HUES64 (cell line): ENCODE data around the gene HTRA2.
A peak's percentile ranks its signal among the peaks of the same experiment; 100 is the strongest.

ENCODE experiments used
- H3K27ac ChIP-seq: 2 replicates; pipeline ENCODE4 v1.7.0; 2013; ENCODE audit warnings: low read depth, low read length, inconsistent platforms
- H3K27me3 ChIP-seq: 2 replicates; pipeline ENCODE4 v1.6.1; 2013; ENCODE audit warnings: mild to moderate bottlenecking, low read length; ENCODE audit not compliant: insufficient read depth
- H3K36me3 ChIP-seq: 2 replicates; pipeline ENCODE4 v1.6.1; 2013; ENCODE audit warnings: mild to moderate bottlenecking, low read length; ENCODE audit not compliant: insufficient read depth
- H3K4me1 ChIP-seq: 2 replicates; pipeline ENCODE4 v1.6.1; 2013; ENCODE audit warnings: mild to moderate bottlenecking, low read length, moderate library complexity; ENCODE audit not compliant: insufficient read depth
- H3K4me3 ChIP-seq: 2 replicates; pipeline ENCODE4 v1.5.1; 2013; ENCODE audit warnings: mild to moderate bottlenecking, low read length, moderate library complexity
- H3K9ac ChIP-seq: 2 replicates; pipeline ENCODE4 v1.6.1; 2013; ENCODE audit warnings: mild to moderate bottlenecking, low read depth, low read length
- H3K9me3 ChIP-seq: 2 replicates; pipeline ENCODE4 v1.6.1; 2013; ENCODE audit warnings: low read depth, low read length; ENCODE audit not compliant: insufficient read depth
- WGBS: fragments of 150-250, 120-280 bp; methylation state at CpG from one replicate; pipeline ENCODE4 v1.1.7; 2013; ENCODE audit warnings: missing lambda C conversion rate; 5-methylcytosine and 5-hydroxymethylcytosine counted together

Gene HTRA2

GRCh38 chr2:74502147-74502719, 27.5 kb upstream of the HTRA2 start:
- Histone ChIP-seq H3K9me3 (no peaks in the 10 kb centered on the region), H3K4me3 (peak overlapping the region; percentile 62), H3K27me3 (peaks cover 86% of the 10 kb centered on the region), H3K4me1 (peaks cover 26% of the 10 kb centered on the region), H3K9ac (0 out of 2 replicates have a peak overlapping the region, but pooled peaks have one; percentile 40), H3K36me3 (peaks cover 14% of the 10 kb centered on the region), H3K27ac (no peak overlapping the region)
- 11% methylated on average over 31 of the region's 32 CpGs for WGBS

GRCh38 chr2:74502720-74503505, 26.8 kb upstream of the HTRA2 start:
- 0 out of 2 replicates have a peak overlapping the region, but pooled peaks have one; percentile 40 for H3K9ac ChIP-seq
- peaks cover 14% of the 10 kb centered on the region for H3K36me3 ChIP-seq
- H3K4me1 ChIP-seq: peaks cover 26% of the 10 kb centered on the region
- WGBS: 2% methylated on average over 67 of the region's 67 CpGs
- no peak overlapping the region for H3K27ac ChIP-seq
- no peaks in the 10 kb centered on the region for H3K9me3 ChIP-seq
- H3K27me3 ChIP-seq: peaks cover 79% of the 10 kb centered on the region
- peak overlapping the region; percentile 62 for H3K4me3 ChIP-seq

GRCh38 chr2:74503506-74504475, 25.9 kb upstream of the HTRA2 start:
- Histone ChIP-seq H3K9ac (0 out of 2 replicates have a peak overlapping the region, but pooled peaks have one; percentile 40), H3K36me3 (peaks cover 14% of the 10 kb centered on the region), H3K4me3 (peak overlapping the region; percentile 62), H3K27me3 (peaks cover 76% of the 10 kb centered on the region), H3K4me1 (peaks cover 32% of the 10 kb centered on the region), H3K27ac (no peak overlapping the region), H3K9me3 (no peaks in the 10 kb centered on the region)
- WGBS: 65% methylated on average over 45 of the region's 45 CpGs

GRCh38 chr2:74504591-74504990, 25.1 kb upstream of the HTRA2 start:
- WGBS: 97% methylated on average over 3 of the region's 3 CpGs
- Histone ChIP-seq H3K4me1 (peaks cover 32% of the 10 kb centered on the region), H3K4me3 (no peak overlapping the region), H3K27me3 (peaks cover 76% of the 10 kb centered on the region), H3K9ac (no peak overlapping the region), H3K9me3 (no peaks in the 10 kb centered on the region), H3K27ac (no peak overlapping the region), H3K36me3 (peaks cover 14% of the 10 kb centered on the region)

GRCh38 chr2:74505448-74506246, 24.1 kb upstream of the HTRA2 start:
- H3K9ac ChIP-seq: no peak overlapping the region
- H3K9me3 ChIP-seq: no peaks in the 10 kb centered on the region
- H3K4me3 ChIP-seq: no peak overlapping the region
- WGBS: 96% methylated on average over 14 of the region's 14 CpGs
- no peak overlapping the region for H3K27ac ChIP-seq
- peaks cover 24% of the 10 kb centered on the region for H3K4me1 ChIP-seq
- H3K27me3 ChIP-seq: peaks cover 76% of the 10 kb centered on the region
- H3K36me3 ChIP-seq: peaks cover 14% of the 10 kb centered on the region

GRCh38 chr2:74507145-74507925, 22.4 kb upstream of the HTRA2 start, which contains the start of gene PCGF1:
PCGF1 (minus strand) TSS chr2:74507695; CDS start chr2:74507668, 27 bp downstream.
- peaks cover 14% of the 10 kb centered on the region for H3K36me3 ChIP-seq
- peak within 1 kb of the TSS; percentile 79 for H3K4me3 ChIP-seq
- peak within 1 kb of the TSS; percentile 90 for H3K9ac ChIP-seq
- peak within 1 kb of the TSS; percentile 95 for H3K27ac ChIP-seq
- no peaks in the 10 kb centered on the region for H3K9me3 ChIP-seq
- WGBS: under 1% methylated on average over 53 of the region's 56 CpGs
- H3K4me1 ChIP-seq: peaks cover 17% of the 10 kb centered on the region; the same call in 1 of the 2 replicates
- peaks cover 76% of the 10 kb centered on the region for H3K27me3 ChIP-seq

- no peaks in the 10 kb centered on the region for H3K9me3 ChIP-seq
- 5% methylated on average over 36 of the region's 38 CpGs for whole genome bisulfite sequencing
- peak overlapping the region; percentile 90 for H3K9ac ChIP-seq
- H3K27me3 ChIP-seq: peaks cover 76% of the 10 kb centered on the region
- peaks cover 17% of the 10 kb centered on the region; the same call in 1 of the 2 replicates for H3K4me1 ChIP-seq
- H3K36me3 ChIP-seq: peaks cover 14% of the 10 kb centered on the region
- peak overlapping the region; percentile 95; the same call in 1 of the 2 replicates for H3K27ac ChIP-seq
- H3K4me3 ChIP-seq: peak overlapping the region; percentile 79
Measured at GRCh38 chr2:74507926-74508520, 21.7 kb upstream of the HTRA2 start.

GRCh38 chr2:74510272-74510671, 19.5 kb upstream of the HTRA2 start:
- H3K9ac ChIP-seq: no peak overlapping the region
- peaks cover 76% of the 10 kb centered on the region for H3K27me3 ChIP-seq
- 86% methylated on average over 4 of the region's 4 CpGs for WGBS
- no peak overlapping the region for H3K27ac ChIP-seq
- no peaks in the 10 kb centered on the region for H3K9me3 ChIP-seq
- peaks cover 8% of the 10 kb centered on the region for H3K36me3 ChIP-seq
- H3K4me3 ChIP-seq: no peak overlapping the region
- H3K4me1 ChIP-seq: peaks cover 13% of the 10 kb centered on the region; the same call in 1 of the 2 replicates

GRCh38 chr2:74511104-74511989, 18.4 kb upstream of the HTRA2 start:
- Histone ChIP-seq H3K4me3 (no peak overlapping the region), H3K27me3 (peaks cover 81% of the 10 kb centered on the region), H3K36me3 (no peaks in the 10 kb centered on the region), H3K9ac (no peak overlapping the region), H3K4me1 (peaks cover 13% of the 10 kb centered on the region; the same call in 1 of the 2 replicates), H3K27ac (no peak overlapping the region), H3K9me3 (peaks cover under 1% of the 10 kb centered on the region; the same call in 1 of the 2 replicates)
- WGBS: 75% methylated on average over 11 of the region's 11 CpGs
